PC-9 (cell line): ENCODE measurements around the gene PTPRS. TPM values are rescaled to one million over a fixed set of nuclear protein-coding genes. Genes with fewer than 3 reads are reported as not detected.

Experiments used
- Bru-seq: library from RNA; stranded (reverse); fragments of 400-500 nt; gene quantifications from one replicate; lab custom pipeline; 2021; lab: Mats Ljungman, UMichigan
- BruChase-seq, 2 experiments: library from RNA; stranded (reverse); fragments of 400-500 nt; gene quantifications; one replicate each; lab custom pipeline; 2021; lab: Mats Ljungman, UMichigan
- BruUV-seq: library from RNA; stranded (reverse); fragments of 400-500 nt; replicated peaks from 2 replicates; lab custom pipeline; 2021; lab: Mats Ljungman, UMichigan
- CTCF ChIA-PET: fragments of 300-600 bp; sonication (Branson Sonifier 250); formaldehyde crosslinking; loops from one replicate; lab custom pipeline; 2022; ENCODE audit warnings: antibody characterized with exemption; lab: Charles Lee
- POLR2A ChIA-PET: fragments of 300-600 bp; sonication (Branson Sonifier 250); formaldehyde crosslinking; loops from one replicate; lab custom pipeline; 2022; ENCODE audit warnings: antibody characterized with exemption; ENCODE audit not compliant: unreplicated experiment; lab: Charles Lee
- DNase-seq, 2 experiments: peaks; one replicate each; pipeline versions ENCODE4 v3.0.0 to v3.0.0-alpha.2; 2015 to 2022; ENCODE audit warnings: mixed read lengths in 1 of 2
- H2AFZ ChIP-seq: fragments of 200-600 bp; sonication (generic); 2 replicates; pipeline ENCODE4 v1.8.1; 2017; ENCODE audit warnings: antibody characterized with exemption
- H3F3A ChIP-seq: fragments of 200-600 bp; sonication (generic); 2 replicates; pipeline ENCODE4 v1.8.1; 2017; ENCODE audit warnings: antibody characterized with exemption, mild to moderate bottlenecking, low read depth; ENCODE audit not compliant: insufficient read depth
- H3K27ac ChIP-seq: fragments of 200-600 bp; sonication (generic); 2 replicates; pipeline ENCODE4 v1.6.1; 2016; ENCODE audit warnings: mixed run types
- H3K27me3 ChIP-seq: fragments of 200-600 bp; sonication (generic); 2 replicates; pipeline ENCODE4 v1.6.1; 2016; ENCODE audit warnings: low read depth, mixed run types; ENCODE audit not compliant: insufficient read depth
- H3K36me3 ChIP-seq: fragments of 200-600 bp; sonication (generic); 2 replicates; pipeline ENCODE4 v1.6.1; 2016; ENCODE audit warnings: low read depth, mixed run types
- H3K4me1 ChIP-seq: fragments of 200-600 bp; sonication (generic); replicated peaks from 2 replicates; pipeline ENCODE4 v1.6.1; 2016; ENCODE audit warnings: mixed run types; ENCODE audit not compliant: insufficient read depth
- H3K4me2 ChIP-seq: fragments of 200-600 bp; sonication (generic); 2 replicates; pipeline ENCODE4 v1.6.1; 2017; ENCODE audit warnings: mixed run types
- H3K4me3 ChIP-seq: fragments of 200-600 bp; sonication (generic); 2 replicates; pipeline ENCODE4 v1.6.1; 2016; ENCODE audit warnings: mixed run types
- H3K79me2 ChIP-seq: fragments of 200-600 bp; sonication (generic); 2 replicates; pipeline ENCODE4 v1.6.1; 2017; ENCODE audit warnings: low read depth, mixed run types
- H3K9me2 ChIP-seq: fragments of 200-600 bp; sonication (generic); 2 replicates; pipeline ENCODE4 v1.8.1; 2017; ENCODE audit warnings: mild to moderate bottlenecking; ENCODE audit not compliant: insufficient read depth
- H3K9me3 ChIP-seq: fragments of 200-600 bp; sonication (generic); 2 replicates; pipeline ENCODE4 v1.8.1; 2016; ENCODE audit warnings: low read depth; ENCODE audit not compliant: insufficient read depth
- H4K20me1 ChIP-seq: fragments of 200-600 bp; sonication (generic); 2 replicates; pipeline ENCODE4 v1.8.1; 2017; ENCODE audit not compliant: insufficient read depth
- EZH2 ChIP-seq: fragments of 200-600 bp; sonication (generic); IDR thresholded peaks from 2 replicates; pipeline ENCODE4 v1.8.0; 2017; ENCODE audit warnings: antibody characterized with exemption, low read depth
- intact Hi-C: fragments of 100-400 bp; cut with micrococcal nuclease; formaldehyde crosslinking; loops from one replicate; pipeline ENCODE4 v1.10.0; 2022; ENCODE audit not compliant: unreplicated experiment
- long read RNA-seq: library from polyadenylated mRNA; stranded (forward); transcript quantifications from one replicate; pipeline ENCODE4 v2.0.0, GENCODE V29; 2022
- total RNA-seq: library from RNA; stranded (reverse); gene quantifications from 2 replicates; pipeline ENCODE4 v1.2.3, GENCODE V29; 2021
- TF ChIP-seq, protein P1 (sequence below): fragments of 200-600 bp; sonication (generic); conservative IDR thresholded peaks from 2 replicates; pipeline ENCODE4 v1.6.1; 2017; ENCODE audit warnings: mixed run types, antibody characterized with exemption, mild to moderate bottlenecking, moderate library complexity

The PTPRS gene
- total RNA-seq, result 131 and 183 TPM in 2 replicates
- Bru-seq, nascent RNA, result percentile 60 among the genes with signal in this experiment
- percentile 76 among the genes with signal in this experiment for BruChase-seq, experiment 1, labeled RNA remaining after a 2-hour chase
- percentile 77 among the genes with signal in this experiment for BruChase-seq, experiment 2, labeled RNA remaining after a 6-hour chase
- long read RNA-seq, partial matches to known transcripts, result 2 of 28 reads
- long read RNA-seq, other reads (novel, unspliced or antisense), result 22 of 28 reads

DNA sequence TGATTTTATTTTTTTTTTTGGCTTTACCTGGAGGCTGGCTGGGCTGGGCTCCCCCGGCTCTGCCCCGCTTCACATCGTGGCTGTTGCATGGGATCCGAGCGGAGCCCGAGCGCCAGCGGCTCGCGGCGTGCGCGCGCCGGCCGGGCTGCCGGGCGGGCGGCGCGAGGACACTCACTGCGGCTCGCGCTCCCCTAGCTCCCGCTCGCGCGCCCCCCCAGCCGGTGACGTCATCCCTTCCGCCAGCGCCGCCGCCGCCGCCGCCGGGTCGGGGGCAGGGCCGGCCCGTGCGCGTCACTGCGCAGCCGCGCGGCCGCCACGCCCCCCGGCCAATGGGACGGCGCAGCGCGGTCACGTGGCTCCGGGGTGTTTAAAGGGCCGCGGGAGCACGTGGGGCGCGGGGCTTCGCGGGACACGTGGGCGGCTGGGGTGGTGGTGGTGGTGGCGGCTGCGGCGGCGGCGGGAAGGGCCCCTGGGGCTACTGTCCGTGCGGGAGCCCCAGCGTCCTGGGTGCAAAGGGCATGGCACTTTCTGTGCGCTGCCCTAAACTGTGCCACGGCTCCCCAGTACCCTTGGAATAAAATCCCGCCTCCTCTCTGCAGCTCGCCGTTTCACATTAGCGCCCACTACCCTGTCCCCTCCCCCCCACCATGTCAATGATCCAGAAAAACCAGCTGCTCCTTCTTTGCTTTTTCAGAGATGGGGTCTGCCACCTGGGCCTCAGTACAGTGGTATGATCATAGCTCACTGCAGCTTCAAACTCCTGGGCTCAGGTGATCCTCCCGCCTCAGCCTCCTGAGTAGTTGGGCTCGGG, at the start of gene PTPRS:
Gene PTPRS (minus strand): TSS at position 176 of the 811 bp plus-strand sequence. CDS start 54,672 bp downstream, outside the sequence.
- H3K36me3 ChIP-seq, result no peaks in the 10 kb centered on the region
- ChIA-PET CTCF (interaction anchor here (0.6 kb wide), 1 partner anchor 36 kb away, joined by 13 read pairs; no protein-coding TSS in a partner anchor), POLR2A (interaction anchor here (0.5 to 0.6 kb wide), 3 partner anchors 24 to 195 kb away, joined by 7 to 13 read pairs (median 9); no protein-coding TSS in a partner anchor)
- DNase-seq, result peak in 1 of 2 experiments; percentile 86
- H3K79me2 ChIP-seq, result peaks cover 6% of the 10 kb centered on the region; the same call in 1 of the 2 replicates
- no peaks in the 10 kb centered on the region for H3K27me3 ChIP-seq
- peaks cover 13% of the 10 kb centered on the region for H3K4me1 ChIP-seq
- intact Hi-C loops, result no loop called here
- peak within 1 kb of the TSS; percentile 80 for H2AFZ ChIP-seq
- H3K9me3 ChIP-seq, result no peaks in the 10 kb centered on the region
- H3K27ac ChIP-seq, result no peak within 1 kb of the TSS
- BruUV-seq, result no TSS peak
- H4K20me1 ChIP-seq, result no peaks in the 10 kb centered on the region
- H3K4me2 ChIP-seq, result peak within 1 kb of the TSS; percentile 74
- peak within 1 kb of the TSS; percentile 69 for H3K4me3 ChIP-seq
- H3F3A ChIP-seq, result peaks cover 18% of the 10 kb centered on the region; the same call in 1 of the 2 replicates
- no peak for TF ChIP-seq EZH2
- TF ChIP-seq, protein P1, sequence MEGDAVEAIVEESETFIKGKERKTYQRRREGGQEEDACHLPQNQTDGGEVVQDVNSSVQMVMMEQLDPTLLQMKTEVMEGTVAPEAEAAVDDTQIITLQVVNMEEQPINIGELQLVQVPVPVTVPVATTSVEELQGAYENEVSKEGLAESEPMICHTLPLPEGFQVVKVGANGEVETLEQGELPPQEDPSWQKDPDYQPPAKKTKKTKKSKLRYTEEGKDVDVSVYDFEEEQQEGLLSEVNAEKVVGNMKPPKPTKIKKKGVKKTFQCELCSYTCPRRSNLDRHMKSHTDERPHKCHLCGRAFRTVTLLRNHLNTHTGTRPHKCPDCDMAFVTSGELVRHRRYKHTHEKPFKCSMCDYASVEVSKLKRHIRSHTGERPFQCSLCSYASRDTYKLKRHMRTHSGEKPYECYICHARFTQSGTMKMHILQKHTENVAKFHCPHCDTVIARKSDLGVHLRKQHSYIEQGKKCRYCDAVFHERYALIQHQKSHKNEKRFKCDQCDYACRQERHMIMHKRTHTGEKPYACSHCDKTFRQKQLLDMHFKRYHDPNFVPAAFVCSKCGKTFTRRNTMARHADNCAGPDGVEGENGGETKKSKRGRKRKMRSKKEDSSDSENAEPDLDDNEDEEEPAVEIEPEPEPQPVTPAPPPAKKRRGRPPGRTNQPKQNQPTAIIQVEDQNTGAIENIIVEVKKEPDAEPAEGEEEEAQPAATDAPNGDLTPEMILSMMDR, result no peak
- no peaks in the 10 kb centered on the region for H3K9me2 ChIP-seq

DNA sequence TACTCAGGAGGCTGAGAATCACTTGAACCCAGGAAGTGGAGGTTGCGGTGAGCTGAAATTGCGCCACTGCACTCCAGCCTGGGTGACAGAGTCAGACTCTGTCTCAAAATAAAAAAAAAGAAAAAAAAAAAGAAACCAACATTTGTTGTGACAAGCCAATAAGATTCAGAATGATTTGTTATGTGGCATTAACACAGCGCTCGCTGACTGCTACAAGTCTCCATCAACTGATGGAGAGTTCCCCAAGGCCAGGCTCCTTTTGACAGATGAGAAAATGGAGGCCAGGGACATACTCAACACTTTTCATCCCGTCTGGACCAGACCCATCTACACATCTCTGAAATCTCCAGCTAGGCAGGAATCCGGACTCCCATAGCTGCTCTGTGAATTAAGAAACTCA, 48.7 kb upstream of the PTPRS start:
- no TSS peak for BruUV-seq
- Histone ChIP-seq H3K27ac (no peak overlapping the region), H3K4me1 (no peaks in the 10 kb centered on the region), H3K9me2 (no peaks in the 10 kb centered on the region), H3K79me2 (no peaks in the 10 kb centered on the region), H3K9me3 (no peaks in the 10 kb centered on the region), H3K27me3 (peaks cover 16% of the 10 kb centered on the region), H2AFZ (no peak overlapping the region), H3K36me3 (no peaks in the 10 kb centered on the region), H4K20me1 (no peaks in the 10 kb centered on the region), H3F3A (no peaks in the 10 kb centered on the region), H3K4me3 (no peak overlapping the region), H3K4me2 (no peak overlapping the region)
- intact Hi-C loops, result no loop called here
- ChIA-PET CTCF (no interaction called here), POLR2A (no interaction called here)
- DNase-seq, result no peak
- TF ChIP-seq, protein P1, result no peak
- no peak for TF ChIP-seq EZH2

DNA sequence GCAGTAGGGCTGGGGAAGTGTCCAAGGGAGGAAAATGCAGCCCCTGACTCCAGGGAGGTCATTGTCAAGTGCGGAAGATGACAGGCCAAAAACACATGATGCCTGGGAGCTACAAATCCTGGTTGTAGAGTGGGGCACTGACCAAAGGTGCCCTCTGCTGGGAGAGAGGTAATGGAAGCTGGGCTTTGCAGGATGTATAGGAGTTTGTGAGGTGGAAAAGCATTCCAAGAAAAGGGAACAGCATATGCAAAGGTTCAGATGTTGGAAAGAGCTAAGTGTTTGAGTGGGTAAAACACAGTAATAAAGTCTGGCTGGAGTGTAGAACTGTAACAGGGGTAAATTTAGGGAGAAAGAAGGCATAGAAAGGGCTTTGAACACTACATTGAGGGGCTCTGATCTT, 46.9 kb upstream of the PTPRS start:
- CTCF ChIA-PET, result no interaction called here
- BruUV-seq, result no TSS peak

More for the DNA sequence above, 46.9 kb upstream of the PTPRS start:
- H3K27me3 ChIP-seq, result peaks cover 6% of the 10 kb centered on the region; the same call in 1 of the 2 replicates
- H3K9me3 ChIP-seq, result no peaks in the 10 kb centered on the region
- POLR2A ChIA-PET, result no interaction called here
- TF ChIP-seq, protein P1, result no peak
- no peak for TF ChIP-seq EZH2
- no peaks in the 10 kb centered on the region for H3K79me2 ChIP-seq
- intact Hi-C loops, result no loop called here
- no peak overlapping the region for H3K4me3 ChIP-seq
- no peaks in the 10 kb centered on the region for H4K20me1 ChIP-seq
- no peak overlapping the region for H3K27ac ChIP-seq
- no peaks in the 10 kb centered on the region for H3F3A ChIP-seq
- H3K4me1 ChIP-seq, result no peaks in the 10 kb centered on the region
- no peaks in the 10 kb centered on the region for H3K9me2 ChIP-seq
- no peaks in the 10 kb centered on the region for H3K36me3 ChIP-seq
- no peak overlapping the region for H3K4me2 ChIP-seq
- H2AFZ ChIP-seq, result no peak overlapping the region
- DNase-seq, result no peak
